Measurements from ENCODE around the gene HSD17B2. TPM values are rescaled to one million over a fixed set of nuclear protein-coding genes. Genes with fewer than 3 reads are reported as not detected.

Gene HSD17B2
- total RNA-seq, 1 experiment from 2014 or later, result not detected

DNA sequence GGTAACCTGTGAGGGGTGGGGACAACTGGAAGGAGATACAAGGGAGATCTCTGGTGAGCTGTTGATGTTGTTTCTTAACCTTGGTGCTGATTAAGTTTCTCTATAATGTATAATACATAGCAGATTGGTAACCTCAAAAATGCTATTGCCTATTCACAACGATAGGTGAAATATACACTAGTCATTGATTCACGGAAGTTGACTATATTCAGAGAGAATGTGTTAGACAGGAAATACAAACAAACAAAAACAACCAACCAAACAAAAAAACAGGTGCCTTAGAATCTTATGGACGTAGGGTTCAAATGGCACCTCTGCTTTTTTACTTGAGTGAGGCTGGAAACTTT, 21.5 kb downstream of the HSD17B2 start:
- H3K4me2 ChIP-seq (ENCODE audit: low read length), result no peak overlapping the region
- POLR2A ChIA-PET, result no interaction called here

More for the DNA sequence above, 21.5 kb downstream of the HSD17B2 start:
- no peak for DNase-seq (ENCODE audit: low read depth, low spot score)
- BruUV-seq (replicated peaks), result no TSS peak
- Histone ChIP-seq H3K36me3 (ENCODE audit: control insufficient read depth in 1 of 2, insufficient read depth in 2 of 2, low read length in 2 of 2) (no peaks in the 10 kb centered on the region), H3K4me3 (replicated peaks in 1 of 2; ENCODE audit: low read depth in 1 of 2, low read length in 2 of 2) (no peak overlapping the region), H3K27me3 (ENCODE audit: insufficient read depth, low read length) (peaks cover 63% of the 10 kb centered on the region), H2AFZ (ENCODE audit: low read depth, low read length, poor library complexity, severe bottlenecking) (no peak overlapping the region), H3K27ac (ENCODE audit: low read depth, low read length) (no peak overlapping the region), H3K9ac (ENCODE audit: low read length) (no peak overlapping the region), H3K79me2 (ENCODE audit: insufficient read depth, low read length) (no peaks in the 10 kb centered on the region), H3K9me2 (ENCODE audit: insufficient read depth) (no peaks in the 10 kb centered on the region), H4K20me1 (ENCODE audit: insufficient read depth) (no peaks in the 10 kb centered on the region), H3K4me1 (ENCODE audit: control insufficient read depth in 1 of 2, insufficient read depth in 2 of 2, low read length in 2 of 2) (no peaks in the 10 kb centered on the region), H3K9me3 (ENCODE audit: control insufficient read depth in 1 of 2, insufficient read depth in 1 of 2, low read depth in 1 of 2, low read length in 2 of 2) (no peaks in the 10 kb centered on the region)
- CTCF ChIA-PET, result no interaction called here
- ATAC-seq, result no peak
- RAD21 ChIA-PET (ENCODE audit: low non-redundant PET in 1 of 2, low total read pairs in 2 of 2, uncharacterized antibody in 2 of 2, unreplicated experiment in 2 of 2), result interaction anchor here in 1 of 2 experiments (0.7 kb wide), 1 partner anchor 9 kb away, joined by 3 read pairs; no protein-coding TSS in a partner anchor
- TF ChIP-seq FOSL1 (IDR thresholded peaks at IDR 0.05; ENCODE audit: low read depth) (no peak), SRF (IDR thresholded peaks at IDR 0.05; ENCODE audit: low read depth) (no peak), POLR2AphosphoS5 (IDR thresholded peaks at IDR 0.05; ENCODE audit: low read depth, low read length) (no peak), CBX3 (IDR thresholded peaks at IDR 0.05; ENCODE audit: low read depth) (no peak), MAX (IDR thresholded peaks at IDR 0.05) (no peak), EZH2 (IDR thresholded peaks at IDR 0.05) (no peak), SIN3A (IDR thresholded peaks at IDR 0.05; ENCODE audit: low read depth) (no peak), EZH2phosphoT487 (IDR thresholded peaks at IDR 0.05; ENCODE audit: borderline replicate concordance) (no peak), EGR1 (IDR thresholded peaks at IDR 0.05; ENCODE audit: low read depth) (no peak), POLR2A (IDR thresholded peaks at IDR 0.05; ENCODE audit: borderline replicate concordance, extremely low read depth, insufficient read depth, insufficient read length) (no peak), ZNF274 (IDR thresholded peaks at IDR 0.05; ENCODE audit: low read depth, low read length) (no peak), CEBPB (IDR thresholded peaks at IDR 0.05; ENCODE audit: low read depth) (no peak), RAD21 (IDR thresholded peaks at IDR 0.05; ENCODE audit: low read depth) (no peak)
- TF ChIP-seq, protein P1, sequence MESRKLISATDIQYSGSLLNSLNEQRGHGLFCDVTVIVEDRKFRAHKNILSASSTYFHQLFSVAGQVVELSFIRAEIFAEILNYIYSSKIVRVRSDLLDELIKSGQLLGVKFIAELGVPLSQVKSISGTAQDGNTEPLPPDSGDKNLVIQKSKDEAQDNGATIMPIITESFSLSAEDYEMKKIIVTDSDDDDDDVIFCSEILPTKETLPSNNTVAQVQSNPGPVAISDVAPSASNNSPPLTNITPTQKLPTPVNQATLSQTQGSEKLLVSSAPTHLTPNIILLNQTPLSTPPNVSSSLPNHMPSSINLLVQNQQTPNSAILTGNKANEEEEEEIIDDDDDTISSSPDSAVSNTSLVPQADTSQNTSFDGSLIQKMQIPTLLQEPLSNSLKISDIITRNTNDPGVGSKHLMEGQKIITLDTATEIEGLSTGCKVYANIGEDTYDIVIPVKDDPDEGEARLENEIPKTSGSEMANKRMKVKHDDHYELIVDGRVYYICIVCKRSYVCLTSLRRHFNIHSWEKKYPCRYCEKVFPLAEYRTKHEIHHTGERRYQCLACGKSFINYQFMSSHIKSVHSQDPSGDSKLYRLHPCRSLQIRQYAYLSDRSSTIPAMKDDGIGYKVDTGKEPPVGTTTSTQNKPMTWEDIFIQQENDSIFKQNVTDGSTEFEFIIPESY (IDR thresholded peaks at IDR 0.05; ENCODE audit: extremely low read depth, insufficient replicate concordance, low read length), result no peak
- TF ChIP-seq, protein P2, sequence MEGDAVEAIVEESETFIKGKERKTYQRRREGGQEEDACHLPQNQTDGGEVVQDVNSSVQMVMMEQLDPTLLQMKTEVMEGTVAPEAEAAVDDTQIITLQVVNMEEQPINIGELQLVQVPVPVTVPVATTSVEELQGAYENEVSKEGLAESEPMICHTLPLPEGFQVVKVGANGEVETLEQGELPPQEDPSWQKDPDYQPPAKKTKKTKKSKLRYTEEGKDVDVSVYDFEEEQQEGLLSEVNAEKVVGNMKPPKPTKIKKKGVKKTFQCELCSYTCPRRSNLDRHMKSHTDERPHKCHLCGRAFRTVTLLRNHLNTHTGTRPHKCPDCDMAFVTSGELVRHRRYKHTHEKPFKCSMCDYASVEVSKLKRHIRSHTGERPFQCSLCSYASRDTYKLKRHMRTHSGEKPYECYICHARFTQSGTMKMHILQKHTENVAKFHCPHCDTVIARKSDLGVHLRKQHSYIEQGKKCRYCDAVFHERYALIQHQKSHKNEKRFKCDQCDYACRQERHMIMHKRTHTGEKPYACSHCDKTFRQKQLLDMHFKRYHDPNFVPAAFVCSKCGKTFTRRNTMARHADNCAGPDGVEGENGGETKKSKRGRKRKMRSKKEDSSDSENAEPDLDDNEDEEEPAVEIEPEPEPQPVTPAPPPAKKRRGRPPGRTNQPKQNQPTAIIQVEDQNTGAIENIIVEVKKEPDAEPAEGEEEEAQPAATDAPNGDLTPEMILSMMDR (IDR thresholded peaks at IDR 0.05 in 2 of 3, conservative IDR thresholded peaks at IDR 0.05 in 1 of 3; ENCODE audit: borderline replicate concordance in 1 of 3, insufficient read depth in 1 of 3, low read depth in 2 of 3, low read length in 2 of 3), result no peak
- TF ChIP-seq, protein P3, sequence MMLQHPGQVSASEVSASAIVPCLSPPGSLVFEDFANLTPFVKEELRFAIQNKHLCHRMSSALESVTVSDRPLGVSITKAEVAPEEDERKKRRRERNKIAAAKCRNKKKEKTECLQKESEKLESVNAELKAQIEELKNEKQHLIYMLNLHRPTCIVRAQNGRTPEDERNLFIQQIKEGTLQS (IDR thresholded peaks at IDR 0.05), result no peak
- intact Hi-C loops (cut with micrococcal nuclease), result no loop called here
